CD4-positive, alpha-beta T cell (primary cell): ENCODE data around the gene CEP170B. TPM values are rescaled to one million over a fixed set of nuclear protein-coding genes. Genes with fewer than 3 reads are reported as not detected.

Experiments
- ATAC-seq: fragments of 200-7000 bp; cut with Tn5 transposase; one replicate; pipeline ENCODE4 v1.10.0; 2022; ENCODE audit warnings: mild to moderate bottlenecking; ENCODE audit not compliant: poor library complexity
- CTCF ChIA-PET: fragments of 350-600 bp; sonication (Branson Sonifier 250); formaldehyde crosslinking; loops from one replicate; lab custom pipeline; 2021; ENCODE audit warnings: antibody characterized with exemption, inconsistent platforms; lab: Charles Lee
- POLR2A ChIA-PET: fragments of 350-600 bp; sonication (Branson Sonifier 250); formaldehyde crosslinking; loops from one replicate; lab custom pipeline; 2021; ENCODE audit warnings: antibody characterized with exemption, inconsistent platforms; lab: Charles Lee
- DNase-seq, 14 experiments: peaks; one replicate each; pipeline ENCODE4 v3.0.0-alpha.2; 2013 to 2020; ENCODE audit warnings: mixed read lengths in 2 of 14
- H3K27ac ChIP-seq, 2 donors: one replicate each; pipeline versions ENCODE4 v1.5.1 to v1.7.0; 2013; ENCODE audit warnings: low read length in 2 of 2, low read depth in 1 of 2, mild to moderate bottlenecking in 1 of 2
- H3K27me3 ChIP-seq, 2 experiments: 1 replicate in 1 of 2; 2 replicates in 1 of 2; pipeline versions ENCODE4 v1.6.1 to v1.7.0; 2013; ENCODE audit warnings: low read length in 2 of 2, control low read depth in 1 of 2, mild to moderate bottlenecking in 1 of 2, moderate library complexity in 1 of 2; ENCODE audit not compliant: insufficient read depth in 2 of 2, control insufficient read depth in 1 of 2
- H3K36me3 ChIP-seq: one replicate; pipeline ENCODE4 v1.6.1; 2013; ENCODE audit warnings: low read length, control low read depth; ENCODE audit not compliant: insufficient read depth
- H3K4me1 ChIP-seq: one replicate; pipeline ENCODE4 v1.6.1; 2013; ENCODE audit warnings: low read length, control low read depth; ENCODE audit not compliant: insufficient read depth
- H3K4me3 ChIP-seq: one replicate; pipeline ENCODE4 v1.5.1; 2013; ENCODE audit warnings: mild to moderate bottlenecking, low read length, moderate library complexity
- H3K9me3 ChIP-seq, 2 experiments: 1 replicate in 1 of 2; 2 replicates in 1 of 2; pipeline versions ENCODE4 v1.6.1 to v1.7.0; 2013; ENCODE audit warnings: low read length in 2 of 2, mild to moderate bottlenecking in 2 of 2, control low read depth in 1 of 2, moderate library complexity in 1 of 2; ENCODE audit not compliant: control insufficient read depth in 1 of 2, insufficient read depth in 1 of 2
- H3K27ac Mint-ChIP-seq: one replicate; pipeline ENCODE4 v1.8.0; 2020; ENCODE audit warnings: mixed read lengths
- H3K27me3 Mint-ChIP-seq: one replicate; pipeline ENCODE4 v1.8.0; 2021; ENCODE audit warnings: mixed read lengths
- H3K36me3 Mint-ChIP-seq: one replicate; pipeline ENCODE4 v1.8.0; 2021; ENCODE audit warnings: low read depth, mixed read lengths
- H3K4me1 Mint-ChIP-seq: one replicate; pipeline ENCODE4 v1.8.0; 2021; ENCODE audit warnings: low read depth, mixed read lengths
- H3K4me3 Mint-ChIP-seq: one replicate; pipeline ENCODE4 v1.8.0; 2020; ENCODE audit warnings: mild to moderate bottlenecking, mixed read lengths
- H3K9me3 Mint-ChIP-seq: one replicate; pipeline ENCODE4 v1.8.0; 2020; ENCODE audit warnings: mixed read lengths
- intact Hi-C, 2 experiments: fragments of 100-400 bp; cut with DNase I in 1 of 2; cut with micrococcal nuclease in 1 of 2; formaldehyde crosslinking; loops; one replicate each; pipeline versions ENCODE4 v1.15.1 to v1.9.0; 2023 to 2025; cut with DNase I, micrococcal nuclease
- total RNA-seq, 174 experiments: library from RNA in 2 of 174; stranded (reverse) in 2 of 174; gene quantifications; one replicate each; pipeline ENCODE4 v1.2.3 and lab custom pipeline; 2021 to 2026
- TF ChIP-seq, protein P1 (sequence below): fragments of 200-600 bp; IDR thresholded peaks from one replicate; pipeline ENCODE4 v1.8.0; 2022; ENCODE audit warnings: antibody characterized with exemption, mild to moderate bottlenecking

CEP170B gene
- total RNA-seq, 2 experiments from 2014 or later, result 4.4 to 4.7 TPM

DNA sequence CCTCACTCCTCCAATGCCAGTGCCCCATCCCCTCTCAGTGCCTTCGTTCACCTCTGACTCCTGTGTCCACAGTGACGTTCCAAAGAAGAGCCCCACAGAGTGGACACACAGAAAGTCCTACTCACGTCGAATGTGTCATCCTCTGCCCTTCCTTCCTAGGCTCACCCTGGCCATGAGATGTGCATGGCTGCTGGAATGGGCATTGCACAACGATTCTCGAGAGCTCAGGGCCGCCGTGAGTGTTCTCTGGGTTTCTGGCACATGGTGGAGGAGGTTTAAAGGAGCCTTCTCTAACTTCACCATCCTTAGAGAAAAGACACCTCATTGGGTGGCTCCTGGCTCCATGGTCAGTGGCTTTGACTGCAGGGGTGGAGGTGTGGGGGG lies 12.8 kb upstream of the CEP170B start:
- peaks cover 0 to 3% of the 10 kb centered on the region in 2 experiments for H3K27me3 ChIP-seq
- H3K4me3 ChIP-seq, result no peak overlapping the region
- H3K9me3 Mint-ChIP-seq, result no peaks in the 10 kb centered on the region
- H3K36me3 Mint-ChIP-seq, result no peaks in the 10 kb centered on the region
- TF ChIP-seq, protein P1, sequence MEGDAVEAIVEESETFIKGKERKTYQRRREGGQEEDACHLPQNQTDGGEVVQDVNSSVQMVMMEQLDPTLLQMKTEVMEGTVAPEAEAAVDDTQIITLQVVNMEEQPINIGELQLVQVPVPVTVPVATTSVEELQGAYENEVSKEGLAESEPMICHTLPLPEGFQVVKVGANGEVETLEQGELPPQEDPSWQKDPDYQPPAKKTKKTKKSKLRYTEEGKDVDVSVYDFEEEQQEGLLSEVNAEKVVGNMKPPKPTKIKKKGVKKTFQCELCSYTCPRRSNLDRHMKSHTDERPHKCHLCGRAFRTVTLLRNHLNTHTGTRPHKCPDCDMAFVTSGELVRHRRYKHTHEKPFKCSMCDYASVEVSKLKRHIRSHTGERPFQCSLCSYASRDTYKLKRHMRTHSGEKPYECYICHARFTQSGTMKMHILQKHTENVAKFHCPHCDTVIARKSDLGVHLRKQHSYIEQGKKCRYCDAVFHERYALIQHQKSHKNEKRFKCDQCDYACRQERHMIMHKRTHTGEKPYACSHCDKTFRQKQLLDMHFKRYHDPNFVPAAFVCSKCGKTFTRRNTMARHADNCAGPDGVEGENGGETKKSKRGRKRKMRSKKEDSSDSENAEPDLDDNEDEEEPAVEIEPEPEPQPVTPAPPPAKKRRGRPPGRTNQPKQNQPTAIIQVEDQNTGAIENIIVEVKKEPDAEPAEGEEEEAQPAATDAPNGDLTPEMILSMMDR, result no peak
- H3K4me1 ChIP-seq, result no peaks in the 10 kb centered on the region
- peaks cover 23% of the 10 kb centered on the region for H3K27me3 Mint-ChIP-seq
- ATAC-seq, result no peak
- no peaks in the 10 kb centered on the region for H3K4me1 Mint-ChIP-seq
- no peak overlapping the region for H3K27ac Mint-ChIP-seq
- CTCF ChIA-PET, result no interaction called here
- POLR2A ChIA-PET, result no interaction called here
- H3K9me3 ChIP-seq, result no peaks in the 10 kb centered on the region
- no peaks in the 10 kb centered on the region for H3K36me3 ChIP-seq
- no peak for DNase-seq
- H3K27ac ChIP-seq, result no peak overlapping the region
- no peak overlapping the region for H3K4me3 Mint-ChIP-seq
- intact Hi-C loops, result no loop called here

- Mint-ChIP-seq H3K4me1 (no peaks in the 10 kb centered on the region), H3K4me3 (no peak overlapping the region), H3K9me3 (no peaks in the 10 kb centered on the region), H3K27ac (no peak overlapping the region), H3K36me3 (no peaks in the 10 kb centered on the region), H3K27me3 (peaks cover 6% of the 10 kb centered on the region)
- ChIA-PET POLR2A (no interaction called here), CTCF (no interaction called here)
- Histone ChIP-seq H3K36me3 (no peaks in the 10 kb centered on the region), H3K4me3 (no peak overlapping the region), H3K27ac (no peak overlapping the region), H3K9me3 (peaks cover 0 to 17% of the 10 kb centered on the region in 2 experiments), H3K4me1 (no peaks in the 10 kb centered on the region), H3K27me3 (peaks cover 0 to 3% of the 10 kb centered on the region in 2 experiments)
- ATAC-seq, result no peak
- no peak for DNase-seq
- intact Hi-C loops, result no loop called here
- TF ChIP-seq, protein P1, result no peak
Measured at GRCh38 chr14:104855532-104856090, 9.5 kb upstream of the CEP170B start.

GRCh38 chr14:104856157-104856868 lies 8.8 kb upstream of the CEP170B start:
- Mint-ChIP-seq H3K4me1 (no peaks in the 10 kb centered on the region), H3K27me3 (peaks cover 6% of the 10 kb centered on the region), H3K27ac (no peak overlapping the region), H3K4me3 (no peak overlapping the region), H3K9me3 (no peaks in the 10 kb centered on the region), H3K36me3 (no peaks in the 10 kb centered on the region)
- TF ChIP-seq, protein P1, result no peak
- H3K4me3 ChIP-seq, result no peak overlapping the region
- intact Hi-C loops, result no loop called here
- DNase-seq (no peak), ATAC-seq (no peak)
- H3K36me3 ChIP-seq, result no peaks in the 10 kb centered on the region
- H3K27me3 ChIP-seq, result peaks cover 0 to 3% of the 10 kb centered on the region in 2 experiments
- POLR2A ChIA-PET, result no interaction called here
- CTCF ChIA-PET, result no interaction called here
- no peak overlapping the region for H3K27ac ChIP-seq
- peaks cover 0 to 17% of the 10 kb centered on the region in 2 experiments for H3K9me3 ChIP-seq
- H3K4me1 ChIP-seq, result no peaks in the 10 kb centered on the region
